Lung (tissue), 12 donors: ENCODE results near the gene CDH23. TPM values are rescaled to one million over a fixed set of nuclear protein-coding genes. Genes with fewer than 3 reads are reported as not detected.

ENCODE experiments used
- ATAC-seq: fragments of 200-7000 bp; cut with Tn5 transposase; one replicate; pipeline ENCODE4 v1.9.1; 2020; ENCODE audit warnings: moderate number of reproducible peaks; ENCODE audit not compliant: insufficient read depth, low FRiP score
- DNase-seq, 3 donors: peaks; one replicate each; pipeline ENCODE4 v3.0.0-alpha.2; 2013 to 2017
- H3K27ac ChIP-seq, 2 donors: one replicate each; pipeline ENCODE4 v1.5.1; 2013; ENCODE audit warnings: mild to moderate bottlenecking in 2 of 2, moderate library complexity in 2 of 2, control low read depth in 1 of 2, inconsistent platforms in 1 of 2, low read depth in 1 of 2, low read length in 1 of 2
- H3K27me3 ChIP-seq, 3 donors: one replicate each; pipeline ENCODE4 v1.5.1; 2013; ENCODE audit warnings: low read length in 2 of 3; ENCODE audit not compliant: control insufficient read depth in 3 of 3, insufficient read depth in 3 of 3
- H3K36me3 ChIP-seq, 4 donors: one replicate each; pipeline ENCODE4 v1.5.1; 2013; ENCODE audit warnings: low read length in 4 of 4, mild to moderate bottlenecking in 1 of 4, moderate library complexity in 1 of 4; ENCODE audit not compliant: control insufficient read depth in 4 of 4, insufficient read depth in 4 of 4
- H3K4me1 ChIP-seq, 5 donors: one replicate each; pipeline ENCODE4 v1.5.1; 2013; ENCODE audit warnings: low read length in 5 of 5, mild to moderate bottlenecking in 2 of 5, moderate library complexity in 1 of 5; ENCODE audit not compliant: control insufficient read depth in 5 of 5, insufficient read depth in 5 of 5
- H3K4me3 ChIP-seq: one replicate; pipeline ENCODE4 v1.5.1; 2013; ENCODE audit warnings: mild to moderate bottlenecking, control low read depth, moderate library complexity
- H3K9ac ChIP-seq, 2 donors: one replicate each; pipeline ENCODE4 v1.5.1; 2013; ENCODE audit warnings: low read length in 2 of 2, control low read depth in 1 of 2; ENCODE audit not compliant: insufficient read depth in 1 of 2
- H3K9me3 ChIP-seq, 4 donors: one replicate each; pipeline ENCODE4 v1.5.1; 2013; ENCODE audit warnings: low read length in 3 of 4, mild to moderate bottlenecking in 1 of 4, moderate library complexity in 1 of 4; ENCODE audit not compliant: control insufficient read depth in 4 of 4, insufficient read depth in 3 of 4
- whole genome bisulfite sequencing, 2 donors: extraction: QIAGEN DNeasy Blood & Tissue Kit; methylation state at CpG; one replicate each; pipeline ENCODE4 v1.1.7; 2013; 5-methylcytosine and 5-hydroxymethylcytosine counted together
- polyA plus RNA-seq, 2 donors: library from polyadenylated mRNA; stranded (reverse); fragments of 200-250 nt; gene quantifications; one replicate each; pipeline ENCODE4 v1.2.1, GENCODE V29; 2013
- total RNA-seq, 2 donors: library from RNA; depleted of rRNA in 1 of 2; stranded (reverse); fragments of >200 nt in 1 of 2; gene quantifications; one replicate each; pipeline ENCODE4 v1.2.1, GENCODE V29; 2014 to 2021
- TF ChIP-seq, protein P1 (sequence below): IDR thresholded peaks from 2 replicates; pipeline ENCODE4 v1.5.1; 2012; ENCODE audit warnings: mild to moderate bottlenecking; ENCODE audit errors: control extremely low read depth, extremely low read depth
- donor health status: control.
- donor health status: control.
- donor health status: Bipolar disorder and iron deficiency.
- donor health status: healthy.
- donor health status: DM: yes; HTN: yes; CAD: no.

Gene CDH23
- total and polyA plus RNA-seq, 4 donors, result 4.5 to 29.5 (median 6.0) TPM

DNA sequence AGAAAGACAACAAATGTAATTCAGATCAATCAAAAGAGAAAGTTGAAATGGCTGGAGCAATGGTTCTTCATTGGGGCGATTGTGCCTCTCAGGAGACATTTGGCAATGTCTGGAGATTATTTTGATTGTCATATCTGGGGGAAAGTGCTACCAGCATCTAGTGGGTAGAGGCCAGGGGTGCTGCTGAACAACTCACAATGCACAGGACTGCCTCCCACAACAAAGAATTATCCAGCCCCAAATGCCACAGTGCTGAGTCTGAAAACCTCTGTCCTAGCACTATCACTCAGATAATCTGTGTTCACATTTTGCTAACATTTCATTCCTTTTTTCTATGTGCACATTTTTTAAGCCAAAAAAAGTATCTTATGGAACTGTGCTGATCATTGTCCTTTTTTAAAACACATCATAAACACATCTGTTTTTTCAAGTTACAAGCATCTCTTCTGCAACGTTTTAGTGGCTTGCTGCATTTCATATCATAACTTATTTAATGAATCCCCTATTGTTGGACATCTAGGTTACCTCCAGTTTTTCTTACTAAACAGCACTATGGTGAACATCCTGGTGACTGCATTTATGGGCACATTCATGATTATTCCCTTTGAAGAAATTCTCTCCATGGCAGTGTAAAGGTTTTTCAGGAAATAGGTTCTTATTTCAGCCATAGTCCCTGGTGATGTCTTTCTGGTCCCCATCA is 208.7 kb downstream of the CDH23 start:
- no peak overlapping the region for H3K4me3 ChIP-seq
- H3K9me3 ChIP-seq, result no peaks in the 10 kb centered on the region
- TF ChIP-seq, protein P1, sequence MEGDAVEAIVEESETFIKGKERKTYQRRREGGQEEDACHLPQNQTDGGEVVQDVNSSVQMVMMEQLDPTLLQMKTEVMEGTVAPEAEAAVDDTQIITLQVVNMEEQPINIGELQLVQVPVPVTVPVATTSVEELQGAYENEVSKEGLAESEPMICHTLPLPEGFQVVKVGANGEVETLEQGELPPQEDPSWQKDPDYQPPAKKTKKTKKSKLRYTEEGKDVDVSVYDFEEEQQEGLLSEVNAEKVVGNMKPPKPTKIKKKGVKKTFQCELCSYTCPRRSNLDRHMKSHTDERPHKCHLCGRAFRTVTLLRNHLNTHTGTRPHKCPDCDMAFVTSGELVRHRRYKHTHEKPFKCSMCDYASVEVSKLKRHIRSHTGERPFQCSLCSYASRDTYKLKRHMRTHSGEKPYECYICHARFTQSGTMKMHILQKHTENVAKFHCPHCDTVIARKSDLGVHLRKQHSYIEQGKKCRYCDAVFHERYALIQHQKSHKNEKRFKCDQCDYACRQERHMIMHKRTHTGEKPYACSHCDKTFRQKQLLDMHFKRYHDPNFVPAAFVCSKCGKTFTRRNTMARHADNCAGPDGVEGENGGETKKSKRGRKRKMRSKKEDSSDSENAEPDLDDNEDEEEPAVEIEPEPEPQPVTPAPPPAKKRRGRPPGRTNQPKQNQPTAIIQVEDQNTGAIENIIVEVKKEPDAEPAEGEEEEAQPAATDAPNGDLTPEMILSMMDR, result no peak
- no peaks in the 10 kb centered on the region for H3K27me3 ChIP-seq
- WGBS, 2 donors, result 81 to 93% methylated on average over 2 of the region's 2 CpGs
- ATAC-seq (no peak), DNase-seq (no peak)
- H3K9ac ChIP-seq, result no peak overlapping the region
- H3K4me1 ChIP-seq, result peaks cover 0 to 6% (median 0%) of the 10 kb centered on the region in 5 donors
- H3K27ac ChIP-seq, result no peak overlapping the region
- no peaks in the 10 kb centered on the region for H3K36me3 ChIP-seq

DNA sequence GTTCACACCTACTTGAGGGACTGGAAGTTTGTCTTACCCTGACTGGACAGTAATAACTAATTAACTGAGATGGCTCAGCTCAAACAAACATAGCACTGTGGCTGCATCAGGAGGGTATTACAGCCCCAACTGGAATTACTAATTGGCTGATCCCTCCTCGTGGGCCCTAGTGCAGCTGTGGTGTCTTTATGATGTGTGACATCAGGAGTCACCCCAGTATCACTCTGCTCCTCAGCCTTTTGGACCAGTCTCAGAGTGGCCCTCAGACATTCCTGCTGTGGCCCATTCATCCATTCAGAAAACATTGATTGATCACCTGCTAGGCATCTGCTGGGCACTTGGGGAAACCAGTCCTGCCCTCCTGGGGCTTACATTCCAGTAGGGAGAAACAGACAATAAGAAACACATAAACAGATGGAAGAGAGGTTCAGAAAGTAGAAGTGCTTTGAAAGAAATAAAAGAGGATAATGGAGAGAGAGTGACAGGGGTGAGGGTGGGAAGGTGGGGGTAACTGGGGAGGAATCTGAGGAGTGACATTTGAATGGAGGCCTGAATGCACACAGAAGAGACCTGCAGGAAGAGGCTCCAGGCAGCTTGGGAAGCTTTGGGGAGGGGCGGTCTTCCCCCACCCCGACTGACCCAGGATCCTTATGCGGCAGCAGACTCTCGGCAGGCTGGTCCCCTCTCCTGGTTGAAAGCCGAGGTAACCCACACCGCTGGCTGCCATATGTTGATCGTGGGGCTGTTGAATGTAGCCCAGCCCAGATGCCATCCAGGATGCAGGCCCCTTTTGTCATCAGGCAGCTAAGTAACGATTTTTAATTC is 209.7 kb downstream of the CDH23 start:
- Histone ChIP-seq H3K4me3 (no peak overlapping the region), H3K36me3 (no peaks in the 10 kb centered on the region), H3K9me3 (no peaks in the 10 kb centered on the region), H3K4me1 (peaks cover 0 to 6% (median 0%) of the 10 kb centered on the region in 5 donors), H3K27me3 (no peaks in the 10 kb centered on the region), H3K27ac (no peak overlapping the region), H3K9ac (no peak overlapping the region)
- no peak for ATAC-seq
- TF ChIP-seq, protein P1, result no peak
- 84 to 88% methylated on average over 8 to 9 of the region's 9 CpGs for WGBS, 2 donors
- peak in 1 of 3 donors; percentile 62 for DNase-seq

DNA sequence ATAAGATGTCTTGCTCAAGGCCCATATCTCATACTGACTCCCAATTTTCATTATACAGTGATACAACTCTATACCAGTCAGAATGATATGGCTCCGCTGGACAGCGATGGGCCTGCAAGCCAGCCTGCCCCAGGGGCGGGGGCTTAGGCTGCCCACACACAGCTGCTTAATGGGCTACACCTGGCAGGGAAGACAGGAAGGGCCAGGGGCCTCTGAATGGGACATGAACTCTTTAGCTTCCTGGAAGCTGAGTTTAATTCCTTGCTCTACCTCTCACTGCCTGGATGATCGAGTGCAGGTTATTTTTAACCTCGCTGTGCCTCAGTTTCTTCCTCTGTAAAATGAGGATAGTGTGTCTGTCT is 210.3 kb downstream of the CDH23 start:
- H3K36me3 ChIP-seq, result no peaks in the 10 kb centered on the region
- ATAC-seq, result no peak
- peaks cover 0 to 6% (median 0%) of the 10 kb centered on the region in 5 donors for H3K4me1 ChIP-seq
- TF ChIP-seq, protein P1, result no peak
- no peak overlapping the region for H3K9ac ChIP-seq
- 83 to 87% methylated on average over 5 of the region's 5 CpGs for WGBS, 2 donors
- DNase-seq, result no peak
- H3K4me3 ChIP-seq, result no peak overlapping the region
- peaks cover 0 to 3% (median 0%) of the 10 kb centered on the region in 3 donors for H3K27me3 ChIP-seq
- H3K27ac ChIP-seq, result no peak overlapping the region
- H3K9me3 ChIP-seq, result no peaks in the 10 kb centered on the region
